HEK293 (cell line): Measurements from ENCODE around the gene TGFBRAP1.

Source experiments
- ELK4 ChIP-seq: IDR thresholded peaks from 2 replicates; pipeline ENCODE4 v1.6.1; 2011; ENCODE audit warnings: mild to moderate bottlenecking, low read depth, low read length, borderline replicate concordance
- HIC1 ChIP-seq: fragments of 450-650 bp; formaldehyde crosslinking; IDR thresholded peaks from 2 replicates; pipeline ENCODE4 v1.5.1; 2016; ENCODE audit warnings: missing biosample characterization, missing genetic modification characterization
- HOXA7 ChIP-seq: sonication (generic); formaldehyde crosslinking; IDR thresholded peaks from 2 replicates; pipeline ENCODE4 v1.8.1; 2022; ENCODE audit warnings: missing genetic modification reagents, borderline replicate concordance
- KLF7 ChIP-seq: fragments of 450-650 bp; formaldehyde crosslinking; IDR thresholded peaks from 2 replicates; pipeline ENCODE4 v1.5.1; 2016; ENCODE audit warnings: missing biosample characterization, missing genetic modification characterization, borderline replicate concordance
- KLF8 ChIP-seq: fragments of 450-650 bp; formaldehyde crosslinking; IDR thresholded peaks from 2 replicates; pipeline ENCODE4 v1.5.1; 2016; ENCODE audit warnings: missing biosample characterization, missing genetic modification characterization
- KLF9 ChIP-seq: fragments of 450-650 bp; formaldehyde crosslinking; IDR thresholded peaks from 2 replicates; pipeline ENCODE4 v1.5.1; 2016; ENCODE audit warnings: missing biosample characterization, missing genetic modification characterization, low read depth
- MYNN ChIP-seq: fragments of 450-650 bp; formaldehyde crosslinking; IDR thresholded peaks from 2 replicates; pipeline ENCODE4 v1.5.1; 2016; ENCODE audit warnings: missing biosample characterization, missing genetic modification characterization, borderline replicate concordance
- PRDM2 ChIP-seq: fragments of 450-650 bp; formaldehyde crosslinking; IDR thresholded peaks from 2 replicates; pipeline ENCODE4 v1.5.1; 2016; ENCODE audit warnings: missing biosample characterization, missing genetic modification characterization, borderline replicate concordance
- SP7 ChIP-seq: fragments of 450-650 bp; formaldehyde crosslinking; IDR thresholded peaks from 2 replicates; pipeline ENCODE4 v1.5.1; 2016; ENCODE audit warnings: missing biosample characterization, missing genetic modification characterization
- YY1 ChIP-seq: fragments of 450-650 bp; formaldehyde crosslinking; IDR thresholded peaks from 2 replicates; pipeline ENCODE4 v1.5.1; 2018; ENCODE audit warnings: missing biosample characterization, missing genetic modification characterization
- ZBTB17 ChIP-seq: fragments of 450-650 bp; formaldehyde crosslinking; IDR thresholded peaks from 2 replicates; pipeline ENCODE4 v1.5.1; 2016; ENCODE audit warnings: missing biosample characterization, missing genetic modification characterization
- ZBTB8A ChIP-seq: fragments of 450-650 bp; formaldehyde crosslinking; IDR thresholded peaks from 2 replicates; pipeline ENCODE4 v1.5.1; 2016; ENCODE audit warnings: missing biosample characterization, missing genetic modification characterization
- ZFHX2 ChIP-seq: fragments of 450-650 bp; formaldehyde crosslinking; conservative IDR thresholded peaks from 2 replicates; pipeline ENCODE4 v1.5.1; 2016; ENCODE audit warnings: missing biosample characterization, missing genetic modification characterization
- ZNF175 ChIP-seq: fragments of 450-650 bp; formaldehyde crosslinking; IDR thresholded peaks from 2 replicates; pipeline ENCODE4 v1.5.1; 2016; ENCODE audit warnings: missing biosample characterization, missing genetic modification characterization
- ZNF2 ChIP-seq: fragments of 450-650 bp; formaldehyde crosslinking; IDR thresholded peaks from 2 replicates; pipeline ENCODE4 v1.5.1; 2016; ENCODE audit warnings: missing biosample characterization, missing genetic modification characterization
- ZNF223 ChIP-seq: fragments of 450-650 bp; formaldehyde crosslinking; IDR thresholded peaks from 2 replicates; pipeline ENCODE4 v1.5.1; 2016; ENCODE audit warnings: missing biosample characterization, missing genetic modification characterization
- ZNF324 ChIP-seq: fragments of 450-650 bp; formaldehyde crosslinking; IDR thresholded peaks from 2 replicates; pipeline ENCODE4 v1.5.1; 2016; ENCODE audit warnings: missing biosample characterization, missing genetic modification characterization
- ZNF391 ChIP-seq: fragments of 450-650 bp; formaldehyde crosslinking; IDR thresholded peaks from 2 replicates; pipeline ENCODE4 v1.5.1; 2016; ENCODE audit warnings: low read depth, missing biosample characterization, missing genetic modification characterization, borderline replicate concordance
- ZNF398 ChIP-seq: fragments of 450-650 bp; formaldehyde crosslinking; IDR thresholded peaks from 2 replicates; pipeline ENCODE4 v1.5.1; 2017; ENCODE audit warnings: missing biosample characterization, missing genetic modification characterization
- ZNF514 ChIP-seq: fragments of 450-650 bp; formaldehyde crosslinking; IDR thresholded peaks from 2 replicates; pipeline ENCODE4 v1.5.1; 2016; ENCODE audit warnings: missing biosample characterization, missing genetic modification characterization
- ZNF529 ChIP-seq: fragments of 450-650 bp; formaldehyde crosslinking; IDR thresholded peaks from 2 replicates; pipeline ENCODE4 v1.5.1; 2017; ENCODE audit warnings: missing genetic modification characterization, missing biosample characterization; ENCODE audit not compliant: insufficient replicate concordance
- ZNF555 ChIP-seq: fragments of 450-650 bp; formaldehyde crosslinking; conservative IDR thresholded peaks from 2 replicates; pipeline ENCODE4 v1.5.1; 2017; ENCODE audit warnings: missing biosample characterization, mild to moderate bottlenecking, missing genetic modification characterization, inconsistent platforms
- ZNF654 ChIP-seq: fragments of 450-650 bp; formaldehyde crosslinking; IDR thresholded peaks from 2 replicates; pipeline ENCODE4 v1.5.1; 2016; ENCODE audit warnings: low read depth, missing biosample characterization, missing genetic modification characterization
- ZNF677 ChIP-seq: fragments of 450-650 bp; IDR thresholded peaks from 2 replicates; pipeline ENCODE4 v1.5.0; 2018; ENCODE audit warnings: missing biosample characterization, mild to moderate bottlenecking, missing genetic modification characterization, moderate library complexity
- ZNF707 ChIP-seq: fragments of 450-650 bp; formaldehyde crosslinking; IDR thresholded peaks from 2 replicates; pipeline ENCODE4 v1.5.1; 2016; ENCODE audit warnings: missing biosample characterization, missing genetic modification characterization
- ZNF76 ChIP-seq: fragments of 450-650 bp; formaldehyde crosslinking; IDR thresholded peaks from 2 replicates; pipeline ENCODE4; 2016; ENCODE audit warnings: low read depth, missing biosample characterization, missing genetic modification characterization, borderline replicate concordance
- ZNF776 ChIP-seq: fragments of 450-650 bp; formaldehyde crosslinking; IDR thresholded peaks from 2 replicates; pipeline ENCODE4 v1.5.0; 2017; ENCODE audit warnings: missing biosample characterization, missing genetic modification characterization, borderline replicate concordance

The TGFBRAP1 gene

GRCh38 chr2:105337122-105338019 is 7.8 kb upstream of the TGFBRAP1 start, which contains the start of gene C2orf49 (continued):
- peak; percentile 92 for TF ChIP-seq ZNF76 (tag by site-specific recombination)
- TF ChIP-seq ZBTB17 (tag by site-specific recombination), result peak; percentile 77
- no peak for TF ChIP-seq ZNF555 (tag by site-specific recombination)
- TF ChIP-seq YY1 (tag by site-specific recombination), result peak; percentile 66
- TF ChIP-seq ZNF223 (tag by site-specific recombination), result no peak
- peak; percentile 53; the same call in 1 of the 2 replicates for TF ChIP-seq KLF7 (tag by site-specific recombination)
- peak; percentile 54 for TF ChIP-seq ZBTB8A (tag by site-specific recombination)
- TF ChIP-seq HIC1 (tag by site-specific recombination), result no peak
- TF ChIP-seq KLF8, result peak; percentile 82
- no peak for TF ChIP-seq ZNF654 (tag by site-specific recombination)
- TF ChIP-seq ZNF324 (tag by site-specific recombination), result no peak
- no peak for TF ChIP-seq ZNF707 (tag by site-specific recombination)
- TF ChIP-seq ZNF514 (tag by site-specific recombination), result no peak
- TF ChIP-seq ZNF776, result no peak
- 0 out of 2 replicates have a peak, but pooled peaks have one; percentile 29 for TF ChIP-seq ZNF2 (tag by site-specific recombination)
- no peak for TF ChIP-seq ZNF677 (tag by site-specific recombination)
- no peak for TF ChIP-seq ELK4
- no peak for TF ChIP-seq HOXA7 (CRISPR knock-in tag)
- no peak for TF ChIP-seq ZNF398 (tag by site-specific recombination)
- TF ChIP-seq KLF9, result no peak
- TF ChIP-seq PRDM2 (tag by site-specific recombination), result no peak
- peak; percentile 20; the same call in 1 of the 2 replicates for TF ChIP-seq ZFHX2 (tag by site-specific recombination)
- TF ChIP-seq MYNN (tag by site-specific recombination), result no peak
- no peak for TF ChIP-seq ZNF175
- TF ChIP-seq ZNF391 (tag by site-specific recombination), result 0 out of 2 replicates have a peak, but pooled peaks have one; percentile 56
- no peak for TF ChIP-seq ZNF529 (tag by site-specific recombination)
- peak; percentile 40; the same call in 1 of the 2 replicates for TF ChIP-seq SP7 (tag by site-specific recombination)
